ENCODE data around the gene C2orf80.
"Not testable (repeated sequence)": the region's sequence is repeated elsewhere in the genome, so short reads cannot be mapped to it uniquely, and the experiment has no call there.

Gene C2orf80

DNA sequence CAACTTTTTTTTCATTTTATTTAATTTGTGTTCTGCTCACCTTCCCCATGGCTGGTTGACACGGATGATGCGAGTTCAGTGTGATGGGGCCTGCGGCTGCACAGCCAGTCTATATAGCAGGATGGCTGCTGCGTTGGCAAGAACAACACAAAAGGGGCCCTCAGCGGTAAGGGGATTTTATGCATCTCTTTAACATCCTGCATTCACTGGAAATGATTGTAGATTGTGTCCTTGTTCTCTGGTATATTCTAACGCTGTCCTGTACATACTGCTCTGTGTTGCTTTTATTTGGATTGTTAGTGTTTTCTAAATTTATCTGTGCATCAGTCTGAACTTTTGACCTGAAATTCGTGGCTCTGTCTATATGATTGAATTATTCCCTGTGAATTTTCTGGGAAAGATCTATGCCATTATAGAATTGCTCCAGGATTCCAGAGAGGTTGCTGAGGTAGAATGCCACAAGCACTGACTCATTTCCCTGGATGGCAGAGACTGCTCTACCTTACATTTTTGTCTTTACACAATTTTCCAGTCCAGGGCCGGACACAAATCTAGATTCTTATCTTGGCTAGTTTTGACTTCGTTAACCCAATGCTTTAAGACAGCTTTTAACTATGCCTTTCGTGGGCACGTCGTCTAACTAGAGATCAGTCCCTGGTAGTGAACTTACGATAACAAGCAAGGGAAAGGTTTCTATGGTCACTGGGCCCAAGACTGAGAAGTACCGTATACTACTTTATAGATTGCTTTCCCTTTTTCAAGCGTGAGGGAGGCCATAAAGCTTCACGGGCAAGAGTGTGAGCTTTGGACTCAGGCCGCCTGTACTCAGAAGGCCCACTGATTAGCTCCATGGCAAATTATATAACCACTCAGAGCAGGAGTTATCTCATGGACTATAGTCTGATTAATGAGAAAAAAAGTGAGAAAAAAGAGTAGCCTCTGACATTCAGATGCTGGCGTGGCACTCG, 59.8 kb downstream of the C2orf80 start, which contains the start of gene CRYGC:
CRYGC (minus strand) TSS at position 85 of the 968 bp plus-strand sequence; CDS start at position 49, 36 bp downstream.
- H3K4me3 ChIP-seq (ENCODE audit: low read depth, low read length), result no peak within 1 kb of the TSS
- DNase-seq (ENCODE audit: low read depth, low spot score), result no peak
- in situ Hi-C loops (cut with HindIII; ENCODE audit: low sequenced_read_pairs), result no loop called here
- TF ChIP-seq, protein P1, sequence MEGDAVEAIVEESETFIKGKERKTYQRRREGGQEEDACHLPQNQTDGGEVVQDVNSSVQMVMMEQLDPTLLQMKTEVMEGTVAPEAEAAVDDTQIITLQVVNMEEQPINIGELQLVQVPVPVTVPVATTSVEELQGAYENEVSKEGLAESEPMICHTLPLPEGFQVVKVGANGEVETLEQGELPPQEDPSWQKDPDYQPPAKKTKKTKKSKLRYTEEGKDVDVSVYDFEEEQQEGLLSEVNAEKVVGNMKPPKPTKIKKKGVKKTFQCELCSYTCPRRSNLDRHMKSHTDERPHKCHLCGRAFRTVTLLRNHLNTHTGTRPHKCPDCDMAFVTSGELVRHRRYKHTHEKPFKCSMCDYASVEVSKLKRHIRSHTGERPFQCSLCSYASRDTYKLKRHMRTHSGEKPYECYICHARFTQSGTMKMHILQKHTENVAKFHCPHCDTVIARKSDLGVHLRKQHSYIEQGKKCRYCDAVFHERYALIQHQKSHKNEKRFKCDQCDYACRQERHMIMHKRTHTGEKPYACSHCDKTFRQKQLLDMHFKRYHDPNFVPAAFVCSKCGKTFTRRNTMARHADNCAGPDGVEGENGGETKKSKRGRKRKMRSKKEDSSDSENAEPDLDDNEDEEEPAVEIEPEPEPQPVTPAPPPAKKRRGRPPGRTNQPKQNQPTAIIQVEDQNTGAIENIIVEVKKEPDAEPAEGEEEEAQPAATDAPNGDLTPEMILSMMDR (IDR thresholded peaks at IDR 0.05; ENCODE audit: low read depth, low read length), result no peak

DNA sequence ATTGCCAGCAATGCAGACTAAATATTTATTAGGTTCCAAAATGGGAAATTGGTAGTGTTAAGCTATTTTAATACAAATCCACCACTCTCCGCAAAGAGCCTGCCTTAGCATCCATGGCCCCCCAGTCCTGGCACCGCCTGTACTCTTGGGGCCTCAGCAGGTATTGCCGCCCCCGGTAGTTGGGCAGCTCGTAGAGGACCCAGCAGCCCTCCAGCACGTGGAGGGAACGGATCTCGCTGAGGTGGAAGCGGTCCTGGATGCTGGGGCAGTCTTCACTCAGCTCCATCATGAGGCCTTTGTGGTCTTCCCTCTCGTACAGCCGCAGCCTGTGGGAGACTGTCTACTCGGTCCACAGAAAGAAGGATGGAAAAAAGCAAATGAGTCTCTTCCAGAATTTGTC, 61.7 kb downstream of the C2orf80 start:
- H3K4me3 ChIP-seq (ENCODE audit: low read depth, low read length), result no peak overlapping the region

DNA sequence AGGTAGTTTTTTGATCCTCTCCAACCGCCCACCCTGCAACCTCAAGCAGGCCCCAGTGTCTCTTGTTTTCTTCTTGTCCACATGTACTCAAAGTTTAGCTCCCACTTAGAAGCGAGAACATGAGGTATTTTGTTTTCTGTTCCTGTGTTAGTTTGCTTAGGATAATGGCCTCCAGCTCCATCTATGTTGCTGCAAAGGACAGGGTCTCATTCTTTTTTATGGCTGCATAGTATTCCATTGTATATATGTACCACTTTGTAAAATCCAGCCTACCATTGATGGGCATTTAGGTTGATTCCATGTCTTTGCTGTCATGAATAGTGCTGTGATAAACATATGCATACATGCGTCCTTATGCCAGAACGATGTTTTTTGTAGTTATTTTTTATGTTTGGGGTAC, 62.7 kb downstream of the C2orf80 start:
- in situ Hi-C loops (cut with HindIII; ENCODE audit: low sequenced_read_pairs), result no loop called here
- no peak overlapping the region for H3K4me3 ChIP-seq (ENCODE audit: low read depth, low read length)
- DNase-seq (ENCODE audit: low read depth, low spot score), result no peak
- TF ChIP-seq, protein P1 (IDR thresholded peaks at IDR 0.05; ENCODE audit: low read depth, low read length), result no peak

More for the DNA sequence above, 61.7 kb downstream of the C2orf80 start:
- in situ Hi-C loops (cut with HindIII; ENCODE audit: low sequenced_read_pairs), result no loop called here
- TF ChIP-seq, protein P1 (IDR thresholded peaks at IDR 0.05; ENCODE audit: low read depth, low read length), result no peak
- DNase-seq (ENCODE audit: low read depth, low spot score), result no peak

DNA sequence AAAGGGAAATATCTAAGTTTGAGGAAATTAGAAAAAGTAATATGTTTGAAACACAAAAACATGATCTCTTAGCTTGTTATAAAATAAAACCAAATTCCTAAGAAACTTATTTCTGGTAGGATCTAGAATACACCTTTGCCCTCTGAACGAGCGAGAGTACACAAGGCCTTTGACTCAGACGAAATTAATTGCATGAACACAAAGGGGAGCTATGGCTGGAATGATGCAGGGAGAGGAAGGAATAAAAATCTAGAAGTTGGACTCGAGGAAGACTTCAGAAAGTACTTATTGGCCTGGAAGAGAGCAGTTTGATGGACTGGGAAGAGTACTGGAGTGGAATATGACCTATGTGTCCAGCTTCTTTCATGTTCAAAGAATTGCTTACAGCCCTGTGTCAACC, 64.6 kb downstream of the C2orf80 start:
- TF ChIP-seq, protein P1 (IDR thresholded peaks at IDR 0.05; ENCODE audit: low read depth, low read length), result no peak

DNA sequence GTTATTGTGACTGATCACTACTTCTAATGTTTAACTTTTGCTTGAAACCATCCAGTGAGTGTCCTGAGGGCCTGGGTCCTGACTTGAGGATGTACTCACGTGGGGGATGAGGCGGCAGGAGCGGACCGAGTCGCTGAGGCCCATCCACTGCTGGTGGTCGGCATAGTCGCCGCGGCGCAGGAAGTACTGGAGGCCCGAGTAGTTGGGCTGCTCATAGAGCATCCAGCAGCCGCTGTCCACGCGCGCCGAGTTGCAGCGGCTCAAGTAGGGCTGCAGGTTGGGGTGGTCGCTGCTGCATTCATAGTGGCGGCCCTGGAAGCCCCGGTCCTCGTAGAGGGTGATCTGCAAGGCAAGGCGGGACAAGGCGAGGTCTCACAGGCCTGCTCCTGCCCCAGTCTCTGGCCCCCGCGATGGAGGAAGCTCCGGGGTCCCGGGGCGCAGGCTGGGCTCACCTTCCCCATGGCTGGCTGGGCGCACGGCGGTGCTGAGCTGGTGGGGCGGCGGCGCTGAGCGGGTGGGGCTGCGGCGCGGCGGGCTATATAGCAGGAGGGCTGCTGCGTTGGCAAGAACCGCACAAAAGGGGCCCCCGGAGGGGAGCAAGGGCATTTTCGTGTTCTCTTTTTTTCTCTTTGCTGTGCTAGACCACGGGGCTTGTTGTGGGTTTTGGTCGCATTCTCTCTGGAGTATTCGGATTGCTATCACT, 65.7 kb downstream of the C2orf80 start, which contains the start of gene CRYGD:
CRYGD (minus strand) TSS at position 512 of the 703 bp plus-strand sequence; CDS start at position 461, 51 bp downstream.
- peak within 1 kb of the TSS; percentile 25 for H3K4me3 ChIP-seq (ENCODE audit: low read depth, low read length)
- DNase-seq (ENCODE audit: low read depth, low spot score); in situ Hi-C loops (cut with HindIII; ENCODE audit: low sequenced_read_pairs): not testable (repeated sequence)

More for the DNA sequence above, 64.6 kb downstream of the C2orf80 start:
- in situ Hi-C loops (cut with HindIII; ENCODE audit: low sequenced_read_pairs), result no loop called here
- no peak for DNase-seq (ENCODE audit: low read depth, low spot score)
- no peak overlapping the region for H3K4me3 ChIP-seq (ENCODE audit: low read depth, low read length)

DNA sequence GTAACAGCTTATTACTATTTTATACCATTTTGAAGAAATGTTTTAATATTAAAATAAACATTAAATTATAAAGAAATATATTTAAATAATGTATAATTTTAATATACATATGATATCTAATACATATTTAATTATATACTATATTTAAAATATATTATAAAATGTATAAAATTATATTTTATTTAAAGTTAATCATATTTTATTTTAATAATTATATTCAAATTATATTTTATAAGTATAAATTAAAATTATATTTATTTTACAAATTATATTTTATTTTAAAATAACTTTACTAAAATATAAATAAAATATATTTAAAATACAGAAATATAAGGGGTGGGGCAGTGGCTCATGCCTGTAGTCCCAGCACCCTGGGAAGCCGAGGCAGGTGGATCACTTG, 67.6 kb downstream of the C2orf80 start:
- DNase-seq (ENCODE audit: low read depth, low spot score), result no peak
- in situ Hi-C loops (cut with HindIII; ENCODE audit: low sequenced_read_pairs), result no loop called here
- no peak overlapping the region for H3K4me3 ChIP-seq (ENCODE audit: low read depth, low read length)
- TF ChIP-seq, protein P1 (IDR thresholded peaks at IDR 0.05; ENCODE audit: low read depth, low read length), result no peak
